ENCODE results near the gene ALDOB.

Gene ALDOB

DNA sequence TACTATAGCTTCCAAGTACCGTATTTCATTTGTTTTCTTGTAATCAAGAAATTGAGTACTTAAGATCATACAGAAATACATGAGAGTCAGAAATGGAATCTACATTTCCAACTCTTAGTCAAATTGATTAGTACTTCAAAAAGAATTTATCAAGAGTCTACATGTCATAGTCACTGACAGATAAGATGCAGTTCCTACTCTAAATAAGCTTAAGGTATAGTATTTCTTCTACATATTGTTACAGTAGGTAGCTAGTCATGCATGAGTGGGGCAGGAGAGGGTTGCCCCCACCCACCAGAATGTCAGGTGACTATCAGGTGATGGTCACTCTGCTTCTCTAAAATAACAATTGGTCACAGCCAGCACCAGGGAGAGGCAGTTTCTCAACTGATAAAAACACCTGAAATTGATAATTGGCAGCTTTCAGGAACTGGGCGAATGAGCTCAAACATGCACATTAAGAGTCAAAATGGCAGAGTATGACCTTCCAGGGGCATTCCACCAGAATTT, 53.7 kb downstream of the ALDOB start:
- no peak for DNase-seq

DNA sequence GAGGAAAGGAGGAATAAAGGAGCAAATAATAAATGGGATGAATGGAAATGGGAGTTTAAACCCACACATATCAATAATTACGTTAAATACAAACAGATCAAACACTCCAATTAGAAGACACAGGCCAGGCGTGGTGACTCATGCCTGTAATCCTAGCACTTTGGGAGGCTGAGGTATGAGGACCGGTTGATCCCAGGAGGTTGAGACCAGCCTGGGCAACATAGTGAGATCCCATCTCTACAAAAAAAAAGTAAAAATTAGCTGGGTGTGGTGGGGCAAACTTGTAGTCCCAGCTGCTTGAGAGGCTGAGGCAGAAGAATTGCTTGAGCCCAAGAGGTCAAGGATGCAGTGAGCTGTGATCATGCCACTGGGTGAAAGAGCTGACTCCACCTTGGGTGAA, 54.5 kb downstream of the ALDOB start:
- DNase-seq, result no peak

DNA sequence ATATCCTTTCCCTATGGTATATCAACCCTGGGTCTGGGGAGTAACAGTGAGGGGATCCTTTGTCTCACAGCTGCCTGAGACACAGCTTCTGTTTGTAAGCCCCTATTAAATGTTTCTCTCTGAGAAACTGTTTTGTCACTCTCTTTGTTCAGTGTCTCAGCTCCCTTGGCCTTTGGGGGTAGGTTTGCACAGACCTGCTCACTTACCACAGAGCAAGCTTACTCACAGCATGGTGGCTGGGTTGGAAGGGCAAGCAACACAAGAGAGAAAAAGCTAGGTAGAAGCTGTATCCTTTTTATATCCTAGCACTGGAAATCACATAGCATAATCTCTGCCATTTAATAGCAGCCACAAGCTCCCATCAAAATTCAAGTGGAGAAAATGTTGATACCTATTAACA, 55.3 kb downstream of the ALDOB start:
- DNase-seq, result no peak

GRCh38 chr9:101376111-101376848, 59.3 kb downstream of the ALDOB start:
- DNase-seq, result peak in 1 of 2 donors; percentile 29

GRCh38 chr9:101375546-101375945, 60.0 kb downstream of the ALDOB start:
- no peak for DNase-seq

DNA sequence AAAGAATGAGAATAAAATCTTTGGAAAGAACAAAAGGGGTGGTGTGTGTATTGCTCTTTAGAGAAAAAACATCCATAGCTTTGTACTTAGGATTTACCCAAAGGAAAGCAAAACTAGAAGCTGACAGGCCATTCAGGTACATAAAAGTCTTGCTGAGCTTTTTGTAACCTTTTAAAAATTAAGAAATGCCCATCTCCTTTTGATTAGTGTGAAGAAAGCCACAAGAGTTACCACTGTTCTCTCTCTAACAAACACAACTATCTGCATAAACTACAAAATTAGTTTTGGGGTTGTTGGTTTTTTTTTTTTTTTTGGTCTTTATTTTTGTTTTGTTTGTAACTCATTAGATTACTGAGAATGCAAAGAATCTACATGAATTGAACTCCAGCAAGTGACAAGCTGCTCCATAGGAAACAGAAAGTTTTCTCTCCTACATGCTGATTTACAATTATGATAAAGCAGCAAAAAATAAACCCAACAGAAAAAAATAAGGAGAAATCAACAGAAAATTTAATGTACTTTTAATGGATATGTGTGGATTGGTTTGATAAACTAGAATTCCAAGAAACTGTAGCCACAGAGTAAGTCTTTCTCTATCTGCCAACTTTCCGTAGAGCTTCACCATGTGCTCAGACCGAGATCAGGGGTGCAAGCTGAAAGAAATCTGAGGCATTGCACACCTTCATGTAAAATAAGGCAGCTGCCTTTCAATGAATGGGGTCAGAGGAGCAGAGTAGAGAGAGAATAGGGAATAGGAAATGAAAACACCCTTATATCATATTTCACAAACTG, 63.1 kb downstream of the ALDOB start:
- DNase-seq, result no peak

DNA sequence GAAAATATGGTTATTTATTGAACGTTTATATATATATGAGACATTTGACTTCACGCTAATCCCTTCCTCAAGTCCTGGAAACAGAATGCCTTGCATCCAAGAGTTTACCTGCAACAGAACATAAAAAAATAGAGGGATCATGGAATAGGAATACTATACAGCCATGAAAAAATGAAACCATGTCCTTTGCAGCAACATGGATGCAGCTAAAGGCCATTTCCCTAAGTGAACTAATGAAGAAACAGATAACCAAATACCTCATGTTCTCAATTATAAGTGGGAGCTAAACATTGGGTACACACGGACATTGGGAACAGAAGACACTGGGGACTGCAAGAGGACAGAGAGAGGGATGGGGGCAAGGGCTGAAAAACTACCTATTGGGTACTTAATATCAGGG, 63.8 kb downstream of the ALDOB start:
- DNase-seq, result no peak

Data from hippocampal formation (tissue), 2 donors.